Embryonic facial prominence (tissue), 1 donor: Measurements from ENCODE around the gene ST8SIA4.

Experiments
- DNase-seq: peaks from one replicate; pipeline ENCODE4 v3.0.0-alpha.2; 2016; ENCODE audit errors: extremely low spot score

Gene ST8SIA4

DNA sequence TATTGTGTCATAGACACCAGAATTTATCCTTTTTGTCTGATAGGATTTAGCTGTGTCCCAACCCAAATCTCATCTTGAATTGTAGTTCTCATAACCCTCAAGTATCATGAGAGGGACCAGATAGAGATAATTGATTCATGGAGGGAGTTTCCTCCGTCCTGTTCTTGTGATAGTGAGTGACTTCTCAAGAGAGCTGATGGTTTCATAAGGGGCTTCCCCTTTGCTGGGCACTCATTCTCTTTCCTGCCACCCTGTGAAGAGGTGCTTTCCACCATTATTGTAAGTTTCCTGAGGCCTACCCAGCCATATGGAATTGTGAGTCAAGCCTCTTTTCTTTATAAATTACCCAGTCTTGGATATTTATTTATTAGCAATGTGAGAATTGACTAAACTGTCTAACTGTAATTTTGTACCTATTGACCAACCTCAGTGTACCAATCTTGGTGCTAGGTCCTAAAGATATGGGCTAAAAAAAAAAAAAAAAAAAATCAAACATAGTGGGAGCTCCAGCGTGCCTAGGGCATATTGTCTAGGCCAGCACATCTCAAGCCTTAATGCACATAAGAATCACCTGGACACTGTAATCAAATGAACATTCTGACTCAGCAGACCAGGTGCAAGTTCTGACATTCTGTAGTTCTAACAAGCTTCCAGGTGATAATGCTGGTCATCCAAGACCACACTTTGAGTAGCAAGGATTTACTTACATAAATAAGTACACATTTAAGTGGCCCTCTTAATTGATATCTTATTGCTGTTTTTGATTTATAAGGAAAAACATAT is 30.5 kb downstream of the ST8SIA4 start:
- no peak for DNase-seq

DNA sequence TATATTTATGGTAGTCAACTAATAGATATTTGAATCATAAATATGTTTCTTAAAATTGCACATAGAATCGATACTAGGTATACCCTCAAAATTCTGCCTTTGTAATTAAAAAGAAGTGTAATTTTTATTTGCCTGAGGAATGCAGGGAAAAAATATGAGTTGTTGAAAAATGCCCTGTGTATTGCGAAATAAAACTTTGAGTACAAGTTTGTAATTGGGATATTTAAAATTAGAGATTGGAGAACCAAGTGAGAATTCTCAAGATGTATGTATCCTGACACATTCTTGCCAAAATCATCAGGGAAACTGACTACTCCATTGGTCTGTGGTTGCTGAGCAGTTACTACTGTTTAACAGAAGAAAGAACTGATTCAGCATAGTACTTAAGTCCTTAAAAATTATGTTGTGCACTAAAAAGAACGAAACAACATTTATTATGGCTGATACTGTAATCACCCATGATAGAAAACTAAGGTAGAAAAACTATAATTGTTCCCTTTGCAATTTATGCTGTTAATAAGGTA is 36.0 kb downstream of the ST8SIA4 start:
- DNase-seq, result no peak

DNA sequence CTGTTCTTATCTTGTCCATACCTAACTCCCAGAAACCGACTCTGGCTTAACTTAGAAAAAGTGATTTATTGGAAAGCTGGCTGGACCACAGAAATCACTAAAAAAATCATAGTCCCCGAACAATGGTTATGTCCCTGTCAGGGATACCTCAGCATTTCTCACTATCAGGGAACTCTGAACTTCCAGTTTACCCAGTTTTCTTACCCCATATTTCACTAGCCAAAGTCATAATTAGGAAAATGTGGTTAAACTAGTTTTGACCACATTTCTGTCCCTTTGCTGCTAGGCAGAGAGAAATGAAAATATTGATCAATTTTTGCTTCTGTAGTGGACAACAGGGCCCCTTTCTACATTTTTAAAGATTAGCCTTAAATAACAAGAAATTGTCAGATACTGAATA is 38.2 kb downstream of the ST8SIA4 start:
- DNase-seq, result no peak

DNA sequence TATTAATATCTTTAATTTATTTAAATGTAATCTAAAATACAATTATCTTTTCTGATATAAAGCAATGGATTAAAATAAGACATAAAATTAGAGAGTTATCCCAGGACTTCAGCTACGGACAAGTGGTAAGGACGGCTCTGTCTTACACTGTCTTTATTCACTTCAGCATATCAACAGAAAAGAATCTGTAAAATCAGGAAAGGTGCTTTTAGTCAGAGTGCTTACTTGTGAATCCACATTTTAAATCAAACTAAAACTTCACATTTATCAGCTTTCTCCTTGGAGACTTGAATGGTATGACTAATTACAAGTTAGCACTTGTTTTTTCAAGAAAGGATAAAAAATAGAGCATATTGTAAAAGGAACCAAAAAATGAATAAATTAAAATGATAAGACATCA is 39.3 kb downstream of the ST8SIA4 start:
- DNase-seq, result no peak

DNA sequence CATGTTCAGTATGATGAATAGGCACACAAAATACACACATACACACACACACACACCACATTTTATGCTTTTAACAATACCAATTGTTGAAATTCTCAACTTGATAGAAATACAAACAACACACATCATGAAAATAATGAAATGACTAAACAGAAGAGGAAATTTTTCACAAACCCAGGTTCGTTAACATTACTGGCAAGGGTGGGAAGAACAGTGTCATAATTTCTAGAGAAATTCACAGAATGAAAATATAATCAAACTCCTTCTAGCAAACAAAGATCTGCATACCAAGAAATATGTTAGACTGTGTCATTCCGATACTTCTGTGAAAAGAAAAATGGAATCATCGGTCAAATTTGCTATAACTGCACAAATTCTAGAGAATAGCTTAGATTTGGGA is 41.9 kb downstream of the ST8SIA4 start:
- no peak for DNase-seq

DNA sequence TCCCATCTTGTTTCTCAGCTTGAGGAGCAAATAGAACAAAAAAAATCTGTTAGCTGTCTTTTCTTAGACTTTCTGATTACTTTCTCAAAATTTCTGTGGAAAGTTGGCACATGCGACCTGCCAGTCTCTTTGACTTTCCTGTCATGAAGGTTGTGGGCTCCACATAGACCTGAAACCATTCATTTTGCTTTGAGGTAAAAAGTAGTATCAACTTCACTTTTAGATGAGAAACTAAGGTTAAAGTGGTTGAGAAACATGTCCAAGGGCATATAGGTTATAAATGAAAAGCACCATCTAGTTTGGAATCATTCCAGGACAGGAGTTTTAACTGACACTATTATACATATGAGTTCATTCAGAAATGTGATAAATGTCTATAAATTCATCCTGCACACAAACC is 42.7 kb downstream of the ST8SIA4 start:
- no peak for DNase-seq

DNA sequence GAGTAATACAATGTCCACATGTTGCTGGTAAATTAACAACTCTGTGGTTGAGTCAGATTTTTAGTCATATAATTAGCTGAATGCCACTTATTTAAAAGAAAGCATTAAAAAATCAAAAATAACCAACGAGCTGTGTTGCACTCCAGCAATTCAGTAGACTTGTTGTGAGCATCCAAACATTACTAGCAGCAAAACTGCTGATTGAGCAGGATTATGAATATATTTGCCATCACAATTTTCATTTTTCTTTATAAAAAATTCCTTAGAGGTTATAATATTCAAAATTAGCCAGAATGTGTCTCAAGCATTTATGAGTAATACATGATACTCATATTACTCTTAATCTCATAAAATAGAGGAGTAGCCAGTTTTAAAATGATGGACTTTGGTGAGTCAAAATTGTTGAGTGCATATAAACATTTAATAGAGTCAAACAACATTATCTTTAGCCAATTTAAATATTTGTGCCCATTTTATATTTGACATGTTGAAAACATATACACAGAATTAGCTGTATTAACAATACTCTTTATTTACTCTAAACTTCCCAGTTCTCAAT is 44.0 kb downstream of the ST8SIA4 start:
- DNase-seq, result no peak

DNA sequence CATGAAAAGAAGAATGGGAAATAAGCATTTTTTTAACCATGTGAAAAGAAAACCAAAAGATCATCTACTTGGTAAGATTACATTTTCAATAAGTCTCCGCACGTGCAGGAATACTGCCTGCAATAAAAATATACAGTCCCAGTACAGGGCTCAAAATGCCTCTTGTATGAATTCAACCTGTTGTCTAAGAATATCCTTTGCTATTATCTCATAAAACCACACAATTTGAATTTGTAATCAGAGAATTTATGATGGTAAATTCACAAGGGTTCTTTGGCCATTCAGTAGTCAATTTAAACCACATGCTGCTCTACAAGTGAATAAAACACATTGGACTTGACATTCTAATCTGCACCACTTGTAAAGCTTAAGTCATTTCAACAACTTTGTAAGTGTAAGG is 46.6 kb downstream of the ST8SIA4 start:
- DNase-seq, result no peak

DNA sequence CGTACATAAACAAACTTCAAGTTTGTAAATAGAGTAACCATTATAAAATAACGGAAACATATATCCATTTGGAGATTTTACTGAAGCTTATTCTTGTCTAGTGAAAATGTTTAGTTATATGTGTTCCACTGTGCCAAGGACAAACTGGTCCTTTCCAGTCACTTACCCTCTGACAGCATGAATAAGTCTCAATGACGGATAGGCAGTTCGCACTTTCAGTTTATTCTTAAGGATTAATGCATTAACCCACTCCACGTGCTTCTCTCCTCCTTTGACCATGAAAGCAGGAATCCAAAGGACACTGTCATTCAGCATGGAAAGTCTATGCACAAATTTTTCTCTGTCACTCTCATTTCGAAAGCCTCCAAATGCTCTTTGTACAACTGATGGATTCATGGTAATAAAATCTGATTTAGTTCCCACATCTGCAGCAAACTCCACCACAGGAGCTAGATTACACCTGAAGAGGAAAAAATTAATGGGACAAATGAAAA is 47.1 kb downstream of the ST8SIA4 start:
- DNase-seq, result no peak

DNA sequence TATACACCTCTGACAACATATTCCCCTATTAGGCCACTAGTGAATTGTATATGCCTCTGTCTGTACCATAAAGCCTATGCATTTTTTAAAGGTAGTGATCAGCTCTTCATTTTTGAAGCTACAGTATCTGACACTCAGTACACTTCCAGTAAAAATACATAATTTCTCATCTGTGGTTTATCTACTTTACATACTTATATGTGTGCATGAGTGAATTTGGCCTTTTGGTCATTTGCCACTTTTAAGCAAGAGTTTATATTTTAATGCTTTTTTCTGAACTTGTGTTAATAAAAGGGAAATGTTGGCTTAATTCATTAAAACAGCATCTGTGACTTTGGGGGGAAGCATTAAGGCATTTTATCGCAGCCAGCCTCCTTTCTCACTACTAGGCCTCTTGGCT is 47.8 kb downstream of the ST8SIA4 start:
- DNase-seq, result no peak

DNA sequence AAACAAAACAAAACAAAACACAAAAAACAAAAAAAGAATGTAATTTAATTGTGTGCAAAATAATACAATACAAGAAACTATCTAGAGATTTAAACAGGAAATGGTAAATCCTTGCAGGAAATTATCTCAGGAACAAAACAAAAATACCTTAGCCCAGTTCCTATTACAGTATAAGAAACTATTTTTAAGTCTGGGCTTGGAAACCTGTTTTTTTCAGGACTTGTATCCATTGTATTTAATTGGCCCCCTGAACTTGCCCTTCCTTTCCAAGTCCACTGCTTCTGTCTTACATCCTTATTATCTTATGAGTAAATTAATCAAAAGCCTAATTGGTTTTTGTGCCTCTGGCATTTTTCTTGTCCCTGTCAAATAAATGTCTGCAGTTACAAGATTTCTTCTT is 48.5 kb downstream of the ST8SIA4 start:
- no peak for DNase-seq

DNA sequence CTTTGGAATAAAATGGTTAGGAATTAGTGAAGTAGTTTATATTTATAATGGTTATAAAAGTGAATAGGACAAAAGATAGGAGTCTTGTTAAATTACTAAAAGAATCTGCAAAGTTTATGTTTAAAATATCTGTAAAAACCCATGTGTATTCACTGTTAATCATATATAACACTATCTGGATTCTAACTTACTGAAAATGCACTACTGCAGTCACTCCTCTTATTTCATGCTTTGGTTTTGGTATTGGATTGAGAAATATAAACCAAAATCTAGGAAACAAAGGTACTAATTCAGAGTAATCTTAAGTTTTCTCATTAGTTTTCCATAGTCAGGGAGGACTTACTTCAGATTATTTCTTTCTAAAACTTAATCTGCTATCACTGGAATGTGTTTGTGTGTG is 49.5 kb downstream of the ST8SIA4 start:
- DNase-seq, result no peak

DNA sequence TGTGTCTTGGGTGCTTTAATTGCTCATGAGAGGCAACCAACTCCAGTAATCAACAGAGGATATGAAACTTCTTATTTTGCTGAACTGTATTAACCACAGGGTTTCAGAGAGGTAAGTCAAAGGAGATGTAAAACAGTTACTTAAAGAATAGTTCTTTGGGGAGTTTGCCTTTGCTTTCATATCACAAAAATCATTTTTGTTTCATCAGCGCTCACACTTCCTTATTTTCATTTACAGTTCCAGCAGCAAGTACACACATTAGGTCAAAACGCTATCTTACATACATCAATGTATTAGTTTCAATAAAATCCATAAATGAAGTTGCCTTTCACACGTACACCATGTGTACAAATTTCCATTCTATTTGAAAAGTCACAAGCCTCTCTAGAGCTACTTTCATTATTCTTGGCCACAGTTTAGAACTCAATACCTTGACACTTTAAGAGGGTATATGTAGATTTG is 50.1 kb downstream of the ST8SIA4 start:
- DNase-seq, result no peak

DNA sequence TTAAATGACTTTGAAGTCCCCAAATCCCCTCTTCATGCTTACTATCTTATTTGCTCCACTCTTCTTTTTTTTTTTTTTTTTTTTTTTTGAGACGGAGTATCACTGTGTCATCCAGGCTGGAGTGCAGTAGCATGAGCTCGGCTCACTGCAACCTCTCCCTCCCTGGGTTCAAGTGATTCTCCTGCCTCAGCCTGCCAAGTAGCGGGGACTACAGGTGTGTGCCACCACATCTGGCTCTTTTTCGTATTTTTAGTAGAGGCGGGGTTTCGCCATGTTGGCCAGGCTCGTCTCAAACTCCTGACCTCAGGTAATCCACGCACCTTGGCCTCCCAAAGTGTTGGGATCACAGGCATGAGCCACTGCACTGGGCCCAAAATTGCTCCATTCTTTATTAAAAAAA is 51.0 kb downstream of the ST8SIA4 start:
- no peak for DNase-seq

DNA sequence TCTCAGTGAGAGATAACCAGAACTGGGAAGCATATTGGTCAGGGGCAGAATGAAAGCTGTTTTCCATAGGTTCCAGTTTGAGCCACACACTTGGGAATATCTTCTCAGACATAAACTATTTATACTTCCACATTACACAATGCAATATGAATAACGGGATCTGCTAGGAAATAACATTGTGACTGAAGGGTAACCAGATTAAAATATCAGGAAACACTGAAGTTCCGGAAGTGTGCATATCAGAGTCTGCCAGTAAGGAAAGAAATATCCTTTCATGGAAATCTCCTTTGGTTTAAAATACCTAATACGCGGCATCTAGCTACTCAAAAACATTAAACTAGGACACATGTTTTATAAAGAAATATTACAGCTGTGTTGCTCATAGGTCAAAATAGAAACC is 56.3 kb downstream of the ST8SIA4 start:
- DNase-seq, result no peak

DNA sequence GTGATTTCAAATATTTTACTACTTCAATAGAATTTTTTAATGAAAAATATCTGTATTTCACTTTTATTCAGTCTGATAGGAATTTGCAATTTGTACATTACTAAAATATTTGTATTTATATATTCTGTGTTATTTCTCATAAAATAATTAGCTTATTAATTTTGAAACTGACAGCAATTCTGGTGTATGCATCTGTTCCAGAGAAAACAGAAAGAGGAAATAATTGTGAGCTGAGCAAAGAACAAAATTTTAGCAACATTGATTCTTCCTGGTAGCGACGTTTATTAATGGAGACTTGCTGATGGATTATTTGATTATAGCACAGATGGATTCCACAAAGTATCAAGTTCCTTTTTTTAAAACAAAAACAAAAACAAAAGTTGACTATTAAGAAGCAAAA is 61.0 kb downstream of the ST8SIA4 start:
- no peak for DNase-seq

DNA sequence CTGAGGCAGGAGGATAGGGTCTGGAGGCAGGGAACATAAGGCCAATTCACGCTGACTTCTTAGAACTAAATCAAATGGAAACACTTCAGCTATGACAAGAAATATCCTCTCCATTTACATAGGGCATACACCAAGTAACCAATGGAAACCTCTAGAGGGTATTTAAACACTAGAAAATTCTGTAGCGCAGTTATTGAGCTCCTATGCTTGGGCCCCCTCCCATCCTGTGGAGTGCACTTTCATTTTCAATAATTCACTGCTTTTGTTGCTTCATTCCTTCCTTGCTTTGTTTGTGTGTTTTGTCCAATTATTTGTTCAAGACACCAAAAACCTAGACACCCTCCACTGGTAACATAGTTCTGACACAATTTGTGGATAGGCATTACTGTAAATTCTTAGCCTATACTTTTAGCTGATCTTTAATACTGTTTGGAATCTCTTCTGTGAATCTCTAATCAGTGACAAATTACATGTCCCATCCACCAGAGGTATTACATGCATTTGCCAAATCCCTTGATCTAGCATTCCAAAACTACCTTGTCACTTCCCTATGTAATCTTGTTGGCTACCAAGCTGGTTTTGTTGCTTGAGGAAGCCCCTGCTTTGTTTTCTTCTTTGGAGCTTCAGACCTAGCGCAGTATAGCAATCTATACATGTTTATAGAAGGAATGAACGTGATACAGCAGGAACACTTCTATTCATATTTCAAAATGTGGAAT is 61.6 kb downstream of the ST8SIA4 start:
- no peak for DNase-seq

DNA sequence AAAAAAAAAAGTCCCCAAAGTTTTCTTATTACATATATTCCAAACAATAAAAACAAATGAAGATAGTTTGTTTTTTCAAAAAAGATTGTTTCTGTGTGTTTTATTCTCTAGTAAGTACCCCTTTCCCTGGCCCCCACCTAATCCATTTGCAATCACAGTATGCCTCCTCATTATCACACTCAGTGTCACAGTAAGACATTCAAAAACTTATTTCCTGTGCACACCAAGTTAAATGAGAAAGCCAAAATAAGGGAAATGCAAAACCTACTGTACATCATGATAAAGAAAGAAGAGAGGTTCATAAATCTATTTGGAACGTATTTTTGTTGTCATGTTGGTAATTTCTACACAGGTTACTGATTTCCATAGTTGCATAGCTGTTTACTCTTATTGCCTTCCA is 62.3 kb downstream of the ST8SIA4 start:
- no peak for DNase-seq

DNA sequence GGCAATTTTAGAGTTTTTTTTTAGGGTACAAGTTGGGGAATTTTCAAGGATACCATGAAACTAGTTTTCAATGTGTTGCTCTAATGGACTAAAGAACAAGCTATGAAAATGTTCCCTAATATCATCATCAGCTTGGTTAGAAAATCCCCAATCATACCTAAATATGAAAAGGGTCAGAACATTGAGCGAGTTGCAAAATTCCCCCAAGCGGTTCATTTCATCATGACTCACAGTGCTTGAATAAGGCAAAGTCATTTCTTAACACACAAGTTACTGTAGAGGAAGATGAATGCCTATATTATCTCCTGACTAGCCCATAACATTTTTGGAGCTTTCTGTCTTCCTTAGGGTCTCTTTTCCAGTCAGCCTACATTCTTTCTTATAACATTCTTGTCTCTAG is 62.7 kb downstream of the ST8SIA4 start:
- no peak for DNase-seq

DNA sequence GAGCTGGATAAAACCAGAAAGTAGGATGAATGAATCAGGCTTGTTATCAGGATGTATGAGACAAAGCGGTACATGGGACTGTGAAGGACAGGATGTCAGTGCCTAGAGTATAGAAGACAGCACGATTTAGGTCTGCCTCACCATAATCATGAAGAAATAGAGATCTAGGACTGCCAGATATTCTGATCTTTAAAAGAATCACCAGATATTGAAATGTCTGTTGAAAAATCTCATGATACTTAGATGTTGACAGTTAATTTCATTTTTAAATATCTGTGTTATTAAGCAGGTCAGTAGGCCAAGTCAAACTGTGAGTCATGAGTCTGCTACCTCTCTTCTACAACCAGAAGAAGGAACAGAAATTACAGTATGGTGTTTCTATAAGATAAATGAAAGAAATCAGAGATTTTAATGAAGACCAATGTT is 65.0 kb downstream of the ST8SIA4 start:
- DNase-seq, result no peak

DNA sequence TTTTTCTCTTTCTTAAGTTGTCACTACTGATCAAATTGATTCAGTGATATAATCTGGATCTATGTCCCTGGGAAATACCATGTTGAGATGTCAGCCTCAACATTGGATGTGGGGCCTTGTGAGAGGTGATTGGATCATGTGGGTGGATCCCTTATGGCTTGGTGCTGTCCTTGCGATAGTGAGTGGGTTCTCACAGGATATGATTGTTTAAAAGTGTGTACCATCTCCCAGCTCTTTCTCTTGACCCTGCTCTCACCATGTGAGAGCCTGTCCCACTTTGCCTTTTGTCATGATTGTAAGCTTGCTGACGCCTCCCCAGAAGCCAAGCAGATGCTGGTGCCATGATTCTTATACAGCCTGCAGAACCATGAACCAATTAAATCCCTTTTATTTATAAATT is 68.6 kb downstream of the ST8SIA4 start:
- no peak for DNase-seq
